ENCODE data around the gene DFFA. TPM values are rescaled to one million over a fixed set of nuclear protein-coding genes. Genes with fewer than 3 reads are reported as not detected.

DFFA gene
- total and polyA plus RNA-seq, 9 of the 15 experiments (the other 6 are each of a cell fraction or from before 2014, with no cell fraction given), result 39.6 to 74.8 (median 59.2) TPM

GRCh38 chr1:10473145-10473765 is 926 bp upstream of the DFFA start (continued):
- TF ChIP-seq ZNF445 (CRISPR knock-in tag; IDR thresholded peaks at IDR 0.05; ENCODE audit: low read depth), result 0 out of 2 replicates have a peak, but pooled peaks have one; percentile 19
- TF ChIP-seq FOSL1 (tag; conservative IDR thresholded peaks at IDR 0.05), result no peak
- no peak for TF ChIP-seq FOXA3 (CRISPR knock-in tag; conservative IDR thresholded peaks at IDR 0.05 in 1 of 2, IDR thresholded peaks at IDR 0.05 in 1 of 2)
- TF ChIP-seq ZBTB8A (IDR thresholded peaks at IDR 0.05; ENCODE audit: partially characterized antibody), result no peak
- TF ChIP-seq CHCHD3 (CRISPR knock-in tag; IDR thresholded peaks at IDR 0.05), result no peak
- no peak for TF ChIP-seq VEZF1 (CRISPR knock-in tag; IDR thresholded peaks at IDR 0.05)
- TF ChIP-seq KAT8 (IDR thresholded peaks at IDR 0.05; ENCODE audit: low read depth), result no peak
- no peak for TF ChIP-seq ZNF57 (CRISPR knock-in tag; IDR thresholded peaks at IDR 0.05)
- TF ChIP-seq FOS (IDR thresholded peaks at IDR 0.05; ENCODE audit: extremely low read depth, insufficient read length), result no peak
- no peak for TF ChIP-seq ZNF41 (CRISPR knock-in tag; conservative IDR thresholded peaks at IDR 0.05)
- no peak for TF ChIP-seq NFE2 (IDR thresholded peaks at IDR 0.05; ENCODE audit: low read depth)
- TF ChIP-seq RUNX1 (IDR thresholded peaks at IDR 0.05; ENCODE audit: low read depth), result no peak
- TF ChIP-seq ZNF282 (CRISPR knock-in tag; IDR thresholded peaks at IDR 0.05), result no peak
- TF ChIP-seq PCBP2 (IDR thresholded peaks at IDR 0.05; ENCODE audit: low read depth, low read length, poor library complexity, severe bottlenecking), result no peak
- peak; percentile 30 for TF ChIP-seq NUFIP1 (IDR thresholded peaks at IDR 0.05; ENCODE audit: partially characterized antibody)
- TF ChIP-seq POLR2AphosphoS5 (IDR thresholded peaks at IDR 0.05; ENCODE audit: control insufficient read depth, insufficient read depth, low read depth, low read length), result no peak
- TF ChIP-seq TEAD2 (tag; IDR thresholded peaks at IDR 0.05), result no peak
- TF ChIP-seq E2F4 (CRISPR knock-in tag; IDR thresholded peaks at IDR 0.05; ENCODE audit: low read depth), result no peak
- TF ChIP-seq EHMT2 (IDR thresholded peaks at IDR 0.05), result no peak
- no peak for TF ChIP-seq FOXM1 (IDR thresholded peaks at IDR 0.05; ENCODE audit: low read depth)
- no peak for TF ChIP-seq FOXM1 (CRISPR knock-in tag; IDR thresholded peaks at IDR 0.05; ENCODE audit: low read depth)
- no peak for TF ChIP-seq MBD2 (IDR thresholded peaks at IDR 0.05; ENCODE audit: borderline replicate concordance, low read depth)
- TF ChIP-seq, protein P1, sequence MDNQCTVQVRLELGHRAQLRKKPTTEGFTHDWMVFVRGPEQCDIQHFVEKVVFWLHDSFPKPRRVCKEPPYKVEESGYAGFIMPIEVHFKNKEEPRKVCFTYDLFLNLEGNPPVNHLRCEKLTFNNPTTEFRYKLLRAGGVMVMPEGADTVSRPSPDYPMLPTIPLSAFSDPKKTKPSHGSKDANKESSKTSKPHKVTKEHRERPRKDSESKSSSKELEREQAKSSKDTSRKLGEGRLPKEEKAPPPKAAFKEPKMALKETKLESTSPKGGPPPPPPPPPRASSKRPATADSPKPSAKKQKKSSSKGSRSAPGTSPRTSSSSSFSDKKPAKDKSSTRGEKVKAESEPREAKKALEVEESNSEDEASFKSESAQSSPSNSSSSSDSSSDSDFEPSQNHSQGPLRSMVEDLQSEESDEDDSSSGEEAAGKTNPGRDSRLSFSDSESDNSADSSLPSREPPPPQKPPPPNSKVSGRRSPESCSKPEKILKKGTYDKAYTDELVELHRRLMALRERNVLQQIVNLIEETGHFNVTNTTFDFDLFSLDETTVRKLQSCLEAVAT (IDR thresholded peaks at IDR 0.05), result peak in 1 of 2 experiments; percentile 89; a peak in 2 of 4 replicates
- no peak for TF ChIP-seq PHF20 (IDR thresholded peaks at IDR 0.05; ENCODE audit: partially characterized antibody)
- TF ChIP-seq, protein P2, sequence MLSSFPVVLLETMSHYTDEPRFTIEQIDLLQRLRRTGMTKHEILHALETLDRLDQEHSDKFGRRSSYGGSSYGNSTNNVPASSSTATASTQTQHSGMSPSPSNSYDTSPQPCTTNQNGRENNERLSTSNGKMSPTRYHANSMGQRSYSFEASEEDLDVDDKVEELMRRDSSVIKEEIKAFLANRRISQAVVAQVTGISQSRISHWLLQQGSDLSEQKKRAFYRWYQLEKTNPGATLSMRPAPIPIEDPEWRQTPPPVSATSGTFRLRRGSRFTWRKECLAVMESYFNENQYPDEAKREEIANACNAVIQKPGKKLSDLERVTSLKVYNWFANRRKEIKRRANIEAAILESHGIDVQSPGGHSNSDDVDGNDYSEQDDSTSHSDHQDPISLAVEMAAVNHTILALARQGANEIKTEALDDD (IDR thresholded peaks at IDR 0.05), result no peak
- no peak for TF ChIP-seq EWSR1 (IDR thresholded peaks at IDR 0.05; ENCODE audit: borderline replicate concordance, low read depth, partially characterized antibody)

Data from K562 (cell line).